Sigmoid colon (tissue), 7 donors: ENCODE data around the gene BRD9. TPM values are rescaled to one million over a fixed set of nuclear protein-coding genes. Genes with fewer than 3 reads are reported as not detected.

Experiments used
- DNase-seq: peaks from one replicate; pipeline ENCODE4 v3.0.0-alpha.2; 2019
- H3K27ac ChIP-seq, 4 donors: fragments of 200-600 bp; sonication (generic); one replicate each; pipeline ENCODE4 v1.5.1; 2016 to 2019; ENCODE audit warnings: mild to moderate bottlenecking in 1 of 4
- H3K27me3 ChIP-seq, 3 donors: fragments of 200-600 bp; sonication (generic); one replicate each; pipeline ENCODE4 v1.5.1; 2019; ENCODE audit warnings: mild to moderate bottlenecking in 1 of 3
- H3K36me3 ChIP-seq, 4 donors: fragments of 200-600 bp; sonication (generic); one replicate each; pipeline ENCODE4 v1.5.1; 2016 to 2019
- H3K4me1 ChIP-seq, 4 donors: fragments of 200-600 bp; sonication (generic); one replicate each; pipeline ENCODE4 v1.5.1; 2017 to 2019
- H3K4me3 ChIP-seq, 4 donors: fragments of 200-600 bp; sonication (generic); one replicate each; pipeline ENCODE4 v1.5.1; 2017 to 2019; ENCODE audit warnings: mild to moderate bottlenecking in 2 of 4, moderate library complexity in 1 of 4
- H3K9me3 ChIP-seq, 4 donors: fragments of 200-600 bp in 3 of 4; sonication (generic) in 3 of 4; one replicate each; pipeline versions ENCODE4 v1.5.1 to v1.6.1; 2013 to 2019
- EP300 ChIP-seq, 4 donors: sonication (generic); formaldehyde crosslinking; IDR thresholded peaks; one replicate each; pipeline ENCODE4 v1.6.1; 2017; ENCODE audit warnings: antibody characterized with exemption in 4 of 4
- POLR2A ChIP-seq, 2 donors: fragments of 450-650 bp; IDR thresholded peaks; one replicate each; pipeline ENCODE4 v1.6.1; 2016; ENCODE audit warnings: antibody characterized with exemption in 2 of 2, mild to moderate bottlenecking in 2 of 2, moderate library complexity in 2 of 2
- POLR2AphosphoS5 ChIP-seq, 4 donors: sonication (generic); formaldehyde crosslinking; IDR thresholded peaks; one replicate each; pipeline ENCODE4 v1.6.1; 2017; ENCODE audit warnings: antibody characterized with exemption in 4 of 4
- WGBS, 2 donors: extraction: QIAGEN DNeasy Blood & Tissue Kit; methylation state at CpG; one replicate each; pipeline ENCODE4 v1.1.7; 2013; 5-methylcytosine and 5-hydroxymethylcytosine counted together
- intact Hi-C: fragments of 100-400 bp; cut with DNase I; formaldehyde crosslinking; loops from one replicate; pipeline ENCODE4 v1.15.1; 2023
- polyA plus RNA-seq, 3 donors: library from polyadenylated mRNA; stranded (reverse); fragments of 200-250 nt; gene quantifications; one replicate each; pipeline ENCODE4 v1.2.3, GENCODE V29; 2013
- total RNA-seq, 4 donors: library from RNA; depleted of rRNA; stranded (reverse); fragments of >200 nt; gene quantifications; one replicate each; pipeline ENCODE4 v1.1.0, GENCODE V29; 2016
- TF ChIP-seq, protein P1 (sequence below), 4 experiments: fragments of 450-650 bp in 3 of 4; fragments of 200-600 bp in 1 of 4; IDR thresholded peaks; one replicate each; pipeline ENCODE4 v1.5.1; 2016 to 2019; ENCODE audit warnings: antibody characterized with exemption in 4 of 4, mild to moderate bottlenecking in 3 of 4, moderate library complexity in 2 of 4
- donor health status: healthy with polysubstance abuse.
- donor health status: Bipolar disorder and iron deficiency.
- donor health status: healthy.

The BRD9 gene
- total and polyA plus RNA-seq, 7 donors = 12.9 to 38.8 (median 22.4) TPM

DNA sequence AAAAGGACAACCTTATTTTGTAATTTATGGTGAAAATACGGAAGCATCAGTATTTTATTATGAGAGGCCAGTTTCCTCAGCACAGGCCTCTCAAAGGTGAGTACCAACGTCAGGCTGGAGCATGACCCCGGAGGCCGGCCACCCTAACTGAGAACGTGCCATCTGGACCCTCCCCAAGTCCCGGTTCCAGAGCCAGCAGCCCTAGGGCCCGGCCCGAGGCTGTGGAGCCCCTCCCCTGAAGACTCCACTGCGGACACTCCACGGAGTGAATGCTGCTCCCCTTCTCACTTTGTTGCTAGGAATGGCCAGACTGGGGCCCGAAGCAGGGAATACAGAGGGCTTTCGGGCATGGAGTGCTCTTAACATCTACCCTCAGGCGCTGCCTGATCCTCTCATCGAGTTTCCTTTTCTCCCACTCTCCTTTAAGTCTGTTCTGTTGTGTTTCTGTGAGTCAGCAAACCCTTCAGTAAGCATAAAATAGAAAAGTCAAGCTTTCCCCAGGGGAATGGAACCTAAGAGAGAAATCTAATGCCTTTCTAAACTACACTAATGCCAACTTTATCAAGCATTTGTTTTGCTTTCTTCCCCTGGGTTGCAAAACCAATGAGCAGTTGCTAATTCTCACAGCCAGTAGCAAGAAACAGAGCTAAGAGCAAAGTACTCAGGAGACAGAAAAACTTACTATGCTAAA, 4.5 kb downstream of the BRD9 start:
- Histone ChIP-seq H3K27me3 (no peaks in the 10 kb centered on the region), H3K4me3 (no peak overlapping the region), H3K9me3 (no peaks in the 10 kb centered on the region), H3K27ac (no peak overlapping the region), H3K4me1 (peaks cover 0 to 22% (median 17%) of the 10 kb centered on the region in 4 donors), H3K36me3 (peaks cover 32 to 83% (median 62%) of the 10 kb centered on the region in 4 donors)
- no peak for DNase-seq
- intact Hi-C loops = no loop called here
- 92 to 94% methylated on average over 14 of the region's 14 CpGs for WGBS, 2 donors
- no peak for TF ChIP-seq POLR2A (IDR thresholded peaks at IDR 0.05)
- TF ChIP-seq EP300 (IDR thresholded peaks at IDR 0.05) = no peak
- no peak for TF ChIP-seq POLR2AphosphoS5 (IDR thresholded peaks at IDR 0.05)
- TF ChIP-seq, protein P1, sequence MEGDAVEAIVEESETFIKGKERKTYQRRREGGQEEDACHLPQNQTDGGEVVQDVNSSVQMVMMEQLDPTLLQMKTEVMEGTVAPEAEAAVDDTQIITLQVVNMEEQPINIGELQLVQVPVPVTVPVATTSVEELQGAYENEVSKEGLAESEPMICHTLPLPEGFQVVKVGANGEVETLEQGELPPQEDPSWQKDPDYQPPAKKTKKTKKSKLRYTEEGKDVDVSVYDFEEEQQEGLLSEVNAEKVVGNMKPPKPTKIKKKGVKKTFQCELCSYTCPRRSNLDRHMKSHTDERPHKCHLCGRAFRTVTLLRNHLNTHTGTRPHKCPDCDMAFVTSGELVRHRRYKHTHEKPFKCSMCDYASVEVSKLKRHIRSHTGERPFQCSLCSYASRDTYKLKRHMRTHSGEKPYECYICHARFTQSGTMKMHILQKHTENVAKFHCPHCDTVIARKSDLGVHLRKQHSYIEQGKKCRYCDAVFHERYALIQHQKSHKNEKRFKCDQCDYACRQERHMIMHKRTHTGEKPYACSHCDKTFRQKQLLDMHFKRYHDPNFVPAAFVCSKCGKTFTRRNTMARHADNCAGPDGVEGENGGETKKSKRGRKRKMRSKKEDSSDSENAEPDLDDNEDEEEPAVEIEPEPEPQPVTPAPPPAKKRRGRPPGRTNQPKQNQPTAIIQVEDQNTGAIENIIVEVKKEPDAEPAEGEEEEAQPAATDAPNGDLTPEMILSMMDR (IDR thresholded peaks at IDR 0.05) = no peak

- Histone ChIP-seq H3K4me1 (peaks cover 0 to 14% (median 11%) of the 10 kb centered on the region in 4 donors), H3K36me3 (peaks cover 35 to 96% (median 70%) of the 10 kb centered on the region in 4 donors), H3K27me3 (no peaks in the 10 kb centered on the region), H3K4me3 (no peak overlapping the region), H3K9me3 (no peaks in the 10 kb centered on the region), H3K27ac (no peak overlapping the region)
- WGBS, 2 donors = 94 to 95% methylated on average over 26 of the region's 26 CpGs
- intact Hi-C loops = no loop called here
- peak; percentile 63 for DNase-seq
- TF ChIP-seq POLR2AphosphoS5 (IDR thresholded peaks at IDR 0.05) = no peak
- TF ChIP-seq, protein P1 (IDR thresholded peaks at IDR 0.05) = no peak
- no peak for TF ChIP-seq EP300 (IDR thresholded peaks at IDR 0.05)
- TF ChIP-seq POLR2A (IDR thresholded peaks at IDR 0.05) = no peak
Measured at GRCh38 chr5:886716-887325, 5.8 kb downstream of the BRD9 start.

DNA sequence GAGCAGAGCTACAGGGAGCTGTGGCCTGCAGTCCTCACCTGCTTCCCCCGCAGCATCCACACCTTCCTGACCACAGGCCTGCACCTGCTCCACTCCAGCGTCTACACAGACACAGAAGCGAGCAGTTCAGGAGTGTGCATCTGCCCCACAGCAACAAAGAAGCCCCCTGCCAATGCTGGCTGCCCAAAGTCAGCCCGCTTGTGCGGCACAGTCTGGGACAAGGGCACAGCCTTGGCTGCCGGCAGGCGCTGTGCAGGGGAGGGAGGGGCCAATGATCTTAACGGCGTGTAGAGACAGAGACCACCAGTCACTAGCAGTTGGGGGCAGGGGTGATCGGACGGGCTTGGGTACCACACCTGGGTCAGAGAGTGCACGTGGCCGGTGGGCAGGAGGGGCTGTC, 6.6 kb downstream of the BRD9 start:
- WGBS, 2 donors = 93 to 94% methylated on average over 13 of the region's 13 CpGs
- TF ChIP-seq, protein P1 (IDR thresholded peaks at IDR 0.05) = no peak
- no peak for TF ChIP-seq POLR2AphosphoS5 (IDR thresholded peaks at IDR 0.05)
- TF ChIP-seq EP300 (IDR thresholded peaks at IDR 0.05) = no peak
- no peak for TF ChIP-seq POLR2A (IDR thresholded peaks at IDR 0.05)
- H3K27ac ChIP-seq = no peak overlapping the region
- H3K4me3 ChIP-seq = no peak overlapping the region
- no peak for DNase-seq
- peaks cover 43 to 100% (median 78%) of the 10 kb centered on the region in 4 donors for H3K36me3 ChIP-seq
- H3K4me1 ChIP-seq = peaks cover 0 to 6% (median 3%) of the 10 kb centered on the region in 4 donors
- H3K9me3 ChIP-seq = no peaks in the 10 kb centered on the region
- no peaks in the 10 kb centered on the region for H3K27me3 ChIP-seq
- intact Hi-C loops = no loop called here

DNA sequence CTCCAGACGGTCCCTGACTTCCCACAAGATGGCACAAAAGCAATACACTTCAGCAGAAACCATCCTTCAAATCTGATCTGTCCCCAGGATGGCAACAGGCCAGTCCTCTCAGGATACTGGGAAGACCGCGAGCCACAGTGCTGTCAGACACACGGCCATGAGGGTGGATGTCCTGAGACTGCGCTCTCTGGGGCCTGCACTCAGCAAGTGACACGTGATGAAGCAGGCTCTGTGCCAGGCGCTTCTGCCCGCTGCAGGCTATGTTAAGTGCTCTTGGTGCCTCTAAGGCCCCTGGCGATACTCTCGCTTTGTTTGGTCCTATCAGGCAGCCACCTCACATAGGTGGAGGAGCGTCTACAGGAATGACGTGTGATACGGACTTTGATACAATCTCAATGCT, 7.1 kb downstream of the BRD9 start:
- peak; percentile 59 for DNase-seq
- TF ChIP-seq POLR2AphosphoS5 (IDR thresholded peaks at IDR 0.05) (no peak), POLR2A (IDR thresholded peaks at IDR 0.05) (no peak), EP300 (IDR thresholded peaks at IDR 0.05) (no peak)
- TF ChIP-seq, protein P1 (IDR thresholded peaks at IDR 0.05) = no peak
- no peaks in the 10 kb centered on the region for H3K9me3 ChIP-seq
- H3K36me3 ChIP-seq = peaks cover 47 to 100% (median 79%) of the 10 kb centered on the region in 4 donors
- no peaks in the 10 kb centered on the region for H3K27me3 ChIP-seq
- H3K27ac ChIP-seq = no peak overlapping the region
- H3K4me1 ChIP-seq = peaks cover 0 to under 1% (median 0%) of the 10 kb centered on the region in 4 donors
- intact Hi-C loops = no loop called here
- no peak overlapping the region for H3K4me3 ChIP-seq
- 87 to 92% methylated on average over 13 of the region's 13 CpGs for WGBS, 2 donors
